Osteocyte (in vitro differentiated cells): ENCODE results near the gene CKM. TPM values are rescaled to one million over a fixed set of nuclear protein-coding genes. Genes with fewer than 3 reads are reported as not detected.

Source experiments
- DNase-seq: peaks from one replicate; pipeline ENCODE4 v3.0.0; 2021; ENCODE audit warnings: mixed read lengths; ENCODE audit not compliant: unreplicated experiment; ENCODE audit errors: extremely low spot score
- H3K27ac Mint-ChIP-seq: one replicate; pipeline ENCODE4 v1.8.0; 2021; ENCODE audit warnings: mild to moderate bottlenecking, mixed read lengths; ENCODE audit not compliant: unreplicated experiment
- H3K27me3 Mint-ChIP-seq: one replicate; pipeline ENCODE4 v1.8.0; 2021; ENCODE audit warnings: mixed read lengths; ENCODE audit not compliant: unreplicated experiment
- H3K36me3 Mint-ChIP-seq: one replicate; pipeline ENCODE4 v1.8.0; 2021; ENCODE audit warnings: mixed read lengths; ENCODE audit not compliant: unreplicated experiment
- H3K4me1 Mint-ChIP-seq: one replicate; pipeline ENCODE4 v1.8.0; 2021; ENCODE audit warnings: mixed read lengths; ENCODE audit not compliant: unreplicated experiment
- H3K4me3 Mint-ChIP-seq: one replicate; pipeline ENCODE4 v1.8.0; 2021; ENCODE audit warnings: mild to moderate bottlenecking, moderate library complexity, mixed read lengths; ENCODE audit not compliant: unreplicated experiment
- H3K9me3 Mint-ChIP-seq: one replicate; pipeline ENCODE4 v1.8.0; 2021; ENCODE audit warnings: mixed read lengths; ENCODE audit not compliant: unreplicated experiment
- total RNA-seq: library from RNA; stranded (reverse); gene quantifications from 2 replicates; pipeline ENCODE4 v1.2.1, GENCODE V29; 2021
- TF ChIP-seq, protein P1 (sequence below): fragments of 200-600 bp; sonication (generic); IDR thresholded peaks from 2 replicates; pipeline ENCODE4 v1.5.0; 2021; ENCODE audit warnings: antibody characterized with exemption, mild to moderate bottlenecking, moderate library complexity

The CKM gene
- total RNA-seq, 1 donor from 2014 or later, result not detected

DNA sequence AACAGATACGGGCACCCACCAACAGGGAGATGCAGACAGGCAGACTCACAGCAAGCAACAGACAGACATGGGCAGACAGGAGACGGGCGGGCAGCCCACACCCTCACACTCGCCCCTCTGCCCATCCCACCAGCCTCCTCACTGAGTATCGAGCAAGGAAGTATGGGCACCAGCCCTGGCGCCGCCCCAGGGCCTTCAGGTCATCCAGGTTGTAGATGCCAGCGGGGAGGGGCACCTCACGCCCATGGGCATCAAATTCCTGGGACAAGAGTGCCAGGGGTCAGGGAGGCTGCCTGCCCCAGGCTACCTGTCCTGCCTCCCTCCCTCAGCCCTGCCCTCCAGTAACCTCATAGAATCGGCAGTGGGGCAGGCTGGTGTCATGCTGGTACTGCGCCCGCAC lies 42.0 kb upstream of the CKM start:
- Mint-ChIP-seq H3K27ac (no peak overlapping the region), H3K4me1 (peaks cover 12% of the 10 kb centered on the region)

DNA sequence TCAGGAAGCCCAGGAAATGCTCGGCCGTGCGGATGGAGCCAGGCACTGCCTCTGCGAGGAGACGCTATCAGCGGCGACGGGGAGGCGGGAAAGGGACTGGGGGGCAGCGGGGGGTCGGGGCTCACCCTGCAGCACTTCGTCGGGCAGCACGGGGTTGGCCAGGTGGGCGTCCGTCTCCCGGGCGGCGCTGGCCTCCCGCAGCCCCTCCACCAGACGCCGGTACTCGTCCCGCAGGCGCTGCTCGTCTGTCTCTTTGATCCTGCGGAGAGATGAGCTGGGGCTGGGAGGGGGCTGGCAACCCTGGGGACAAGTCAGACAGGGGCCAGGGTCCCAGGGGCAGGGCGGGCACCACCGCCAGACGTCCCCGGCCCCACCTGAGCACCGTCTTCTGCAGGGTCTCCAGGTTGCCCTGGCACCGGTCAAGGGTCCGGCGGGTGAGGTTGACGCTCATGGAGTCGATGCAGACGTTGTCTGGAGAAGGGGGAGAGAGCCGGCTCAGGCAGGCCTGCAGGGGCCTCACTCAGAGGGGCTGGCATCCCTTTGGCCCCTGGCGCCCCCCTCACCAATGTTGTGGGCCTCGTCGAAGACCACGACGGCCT lies 41.3 kb upstream of the CKM start:
- Mint-ChIP-seq H3K36me3 (peaks cover 8% of the 10 kb centered on the region), H3K9me3 (no peaks in the 10 kb centered on the region), H3K27me3 (no peaks in the 10 kb centered on the region), H3K4me3 (no peak overlapping the region), H3K4me1 (peaks cover 6% of the 10 kb centered on the region), H3K27ac (no peak overlapping the region)
- TF ChIP-seq, protein P1, sequence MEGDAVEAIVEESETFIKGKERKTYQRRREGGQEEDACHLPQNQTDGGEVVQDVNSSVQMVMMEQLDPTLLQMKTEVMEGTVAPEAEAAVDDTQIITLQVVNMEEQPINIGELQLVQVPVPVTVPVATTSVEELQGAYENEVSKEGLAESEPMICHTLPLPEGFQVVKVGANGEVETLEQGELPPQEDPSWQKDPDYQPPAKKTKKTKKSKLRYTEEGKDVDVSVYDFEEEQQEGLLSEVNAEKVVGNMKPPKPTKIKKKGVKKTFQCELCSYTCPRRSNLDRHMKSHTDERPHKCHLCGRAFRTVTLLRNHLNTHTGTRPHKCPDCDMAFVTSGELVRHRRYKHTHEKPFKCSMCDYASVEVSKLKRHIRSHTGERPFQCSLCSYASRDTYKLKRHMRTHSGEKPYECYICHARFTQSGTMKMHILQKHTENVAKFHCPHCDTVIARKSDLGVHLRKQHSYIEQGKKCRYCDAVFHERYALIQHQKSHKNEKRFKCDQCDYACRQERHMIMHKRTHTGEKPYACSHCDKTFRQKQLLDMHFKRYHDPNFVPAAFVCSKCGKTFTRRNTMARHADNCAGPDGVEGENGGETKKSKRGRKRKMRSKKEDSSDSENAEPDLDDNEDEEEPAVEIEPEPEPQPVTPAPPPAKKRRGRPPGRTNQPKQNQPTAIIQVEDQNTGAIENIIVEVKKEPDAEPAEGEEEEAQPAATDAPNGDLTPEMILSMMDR, result no peak
- DNase-seq, result no peak

More for the DNA sequence above, 42.0 kb upstream of the CKM start:
- Mint-ChIP-seq H3K9me3 (no peaks in the 10 kb centered on the region), H3K36me3 (peaks cover 4% of the 10 kb centered on the region), H3K4me3 (no peak overlapping the region), H3K27me3 (no peaks in the 10 kb centered on the region)
- TF ChIP-seq, protein P1, result no peak
- DNase-seq, result no peak

DNA sequence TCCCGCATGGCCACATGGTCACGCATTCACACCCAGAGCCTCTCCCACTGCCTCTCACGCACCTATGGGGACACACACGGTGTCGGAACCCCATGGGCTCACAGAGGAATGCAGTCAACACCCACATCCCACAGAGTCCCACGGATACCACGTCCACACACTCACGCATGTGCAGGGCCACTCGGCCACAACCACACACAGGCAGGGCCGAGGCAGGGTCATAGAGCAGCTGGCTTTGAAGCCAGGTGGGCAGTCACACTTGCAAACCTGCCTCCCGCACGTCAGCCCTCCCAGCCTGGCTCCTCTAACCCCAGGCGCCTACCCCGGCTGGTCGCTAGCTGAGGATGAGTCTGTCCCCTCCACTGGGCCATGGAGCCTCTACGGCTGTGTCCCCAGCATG lies 39.6 kb upstream of the CKM start:
- Mint-ChIP-seq H3K4me3 (no peak overlapping the region), H3K4me1 (no peaks in the 10 kb centered on the region), H3K9me3 (no peaks in the 10 kb centered on the region), H3K36me3 (peaks cover 13% of the 10 kb centered on the region), H3K27ac (no peak overlapping the region), H3K27me3 (no peaks in the 10 kb centered on the region)
- TF ChIP-seq, protein P1, result no peak
- DNase-seq, result no peak

DNA sequence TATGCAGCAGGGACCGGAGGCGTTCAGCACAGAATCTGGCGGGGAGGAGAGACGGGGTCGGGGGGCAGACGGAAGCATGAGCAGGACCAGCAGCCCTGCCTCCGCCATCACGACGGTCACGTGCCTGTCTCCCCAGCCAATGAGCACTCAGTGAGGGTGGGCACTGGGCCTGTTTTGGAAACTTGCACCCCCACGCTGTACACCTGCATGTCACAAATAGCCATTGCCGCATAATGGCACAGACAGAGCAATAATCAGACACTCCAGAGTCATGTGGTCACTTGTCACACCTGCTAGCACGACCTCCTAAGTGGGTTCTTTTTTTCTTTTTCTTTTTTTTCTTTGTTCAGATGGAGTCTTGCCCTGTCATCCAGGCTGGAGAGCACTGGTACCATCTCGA lies 38.9 kb upstream of the CKM start:
- Mint-ChIP-seq H3K27ac (no peak overlapping the region), H3K9me3 (no peaks in the 10 kb centered on the region), H3K4me3 (no peak overlapping the region), H3K4me1 (no peaks in the 10 kb centered on the region), H3K27me3 (no peaks in the 10 kb centered on the region), H3K36me3 (peaks cover 15% of the 10 kb centered on the region)
- no peak for DNase-seq
- TF ChIP-seq, protein P1, result no peak

DNA sequence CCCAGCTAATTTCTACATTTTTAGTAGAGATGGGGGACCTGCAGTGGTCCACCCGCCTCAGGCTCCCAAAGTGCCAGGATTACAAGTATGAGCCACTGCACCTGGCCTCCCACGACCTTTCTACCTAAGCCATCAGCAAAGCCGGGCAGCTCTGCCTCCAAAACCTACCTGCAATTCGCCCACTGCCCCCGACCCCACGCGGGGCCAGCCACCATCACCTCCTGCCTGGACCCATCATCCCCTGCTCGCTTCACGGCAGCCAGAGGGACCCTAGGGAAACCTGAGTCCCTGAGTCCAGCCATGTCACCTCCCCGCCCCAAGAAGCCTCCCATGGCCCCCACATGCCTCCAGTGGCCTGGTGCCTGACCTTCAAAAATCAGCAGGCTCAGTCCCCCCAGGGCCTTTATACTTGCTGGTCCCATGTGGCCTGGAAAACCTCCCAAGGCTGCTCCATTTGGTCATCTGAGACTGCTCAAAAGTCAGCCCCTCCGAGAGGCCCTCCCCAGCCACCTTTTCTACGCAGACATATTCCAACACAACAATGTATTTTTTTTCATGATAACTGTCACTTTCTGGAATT lies 35.6 kb upstream of the CKM start:
- H3K4me1 Mint-ChIP-seq, result no peaks in the 10 kb centered on the region
- DNase-seq, result no peak
- H3K4me3 Mint-ChIP-seq, result no peak overlapping the region
- TF ChIP-seq, protein P1, result no peak
- no peak overlapping the region for H3K27ac Mint-ChIP-seq
- H3K36me3 Mint-ChIP-seq, result peaks cover 29% of the 10 kb centered on the region
- no peaks in the 10 kb centered on the region for H3K27me3 Mint-ChIP-seq
- H3K9me3 Mint-ChIP-seq, result no peaks in the 10 kb centered on the region
